Nephron progenitor cell (in vitro differentiated cells): ENCODE results near the gene GRK5.

Experiments
- DNase-seq: peaks from one replicate; pipeline ENCODE4 v3.0.0; 2021
- H3K27ac Mint-ChIP-seq: 2 replicates; pipeline ENCODE4 v1.8.0; 2021; ENCODE audit warnings: mild to moderate bottlenecking, moderate library complexity, mixed read lengths
- H3K27me3 Mint-ChIP-seq: 2 replicates; pipeline ENCODE4 v1.8.0; 2021; ENCODE audit warnings: mild to moderate bottlenecking, low read depth, mixed read lengths; ENCODE audit not compliant: poor library complexity
- H3K36me3 Mint-ChIP-seq: 2 replicates; pipeline ENCODE4 v1.8.0; 2021; ENCODE audit warnings: low read depth, mixed read lengths
- H3K4me1 Mint-ChIP-seq: 2 replicates; pipeline ENCODE4 v1.8.0; 2021; ENCODE audit warnings: mixed read lengths
- H3K4me3 Mint-ChIP-seq: 2 replicates; pipeline ENCODE4 v1.8.0; 2021; ENCODE audit warnings: mild to moderate bottlenecking, moderate library complexity, mixed read lengths
- H3K9me3 Mint-ChIP-seq: 2 replicates; pipeline ENCODE4 v1.8.0; 2021; ENCODE audit warnings: mild to moderate bottlenecking, moderate library complexity, mixed read lengths
- CTCF ChIP-seq: fragments of 200-600 bp; sonication (generic); IDR thresholded peaks from 2 replicates; pipeline ENCODE4 v1.5.0; 2021; ENCODE audit warnings: antibody characterized with exemption

The GRK5 gene

DNA sequence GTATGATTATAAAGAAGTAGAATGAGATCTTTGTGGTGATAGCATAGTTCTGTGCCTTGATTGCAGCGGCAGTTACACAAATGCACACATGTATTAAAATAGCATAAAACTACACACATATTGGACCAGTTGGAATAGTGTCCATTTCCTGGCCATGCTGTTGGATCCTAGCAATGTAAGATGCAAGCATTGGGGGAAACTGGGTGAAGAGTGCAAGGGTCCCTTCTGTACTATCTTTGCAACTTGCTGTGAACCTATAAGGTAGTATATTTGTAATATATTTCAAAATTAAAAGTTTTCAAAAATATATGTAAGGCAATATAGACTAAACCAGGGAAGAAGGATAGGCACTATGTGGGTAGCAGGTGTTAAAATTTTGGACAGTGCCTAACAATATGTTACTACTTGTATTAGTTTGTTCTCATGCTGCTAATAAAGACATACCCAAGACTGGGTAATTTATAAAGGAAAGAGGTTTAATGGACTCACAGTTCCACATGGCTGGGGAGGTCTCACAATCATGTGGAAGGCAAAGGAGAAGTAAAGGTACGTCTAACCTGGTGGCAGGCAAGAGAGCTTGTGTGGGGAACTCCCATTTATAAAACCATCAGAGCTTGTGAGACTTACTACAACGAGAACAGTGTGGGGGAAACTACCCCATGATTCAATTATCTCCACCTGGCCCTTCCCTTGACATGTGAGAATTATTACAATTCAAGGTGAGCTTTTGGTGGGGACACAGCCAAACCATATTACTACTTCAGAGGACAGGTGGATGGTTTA is 263.7 kb downstream of the GRK5 start:
- Mint-ChIP-seq H3K36me3 (no peaks in the 10 kb centered on the region), H3K4me1 (peaks cover 15% of the 10 kb centered on the region), H3K27me3 (peaks cover 21% of the 10 kb centered on the region), H3K4me3 (no peak overlapping the region), H3K9me3 (peaks cover 24% of the 10 kb centered on the region), H3K27ac (no peak overlapping the region)
- no peak for DNase-seq
- no peak for TF ChIP-seq CTCF

GRCh38 chr10:119473771-119474170 is 266.4 kb downstream of the GRK5 start:
- TF ChIP-seq CTCF = no peak
- H3K27me3 Mint-ChIP-seq = peaks cover 35% of the 10 kb centered on the region
- no peak for DNase-seq
- H3K9me3 Mint-ChIP-seq = peaks cover 24% of the 10 kb centered on the region
- H3K4me1 Mint-ChIP-seq = peaks cover 27% of the 10 kb centered on the region
- no peaks in the 10 kb centered on the region for H3K36me3 Mint-ChIP-seq
- no peak overlapping the region for H3K27ac Mint-ChIP-seq
- no peak overlapping the region for H3K4me3 Mint-ChIP-seq

DNA sequence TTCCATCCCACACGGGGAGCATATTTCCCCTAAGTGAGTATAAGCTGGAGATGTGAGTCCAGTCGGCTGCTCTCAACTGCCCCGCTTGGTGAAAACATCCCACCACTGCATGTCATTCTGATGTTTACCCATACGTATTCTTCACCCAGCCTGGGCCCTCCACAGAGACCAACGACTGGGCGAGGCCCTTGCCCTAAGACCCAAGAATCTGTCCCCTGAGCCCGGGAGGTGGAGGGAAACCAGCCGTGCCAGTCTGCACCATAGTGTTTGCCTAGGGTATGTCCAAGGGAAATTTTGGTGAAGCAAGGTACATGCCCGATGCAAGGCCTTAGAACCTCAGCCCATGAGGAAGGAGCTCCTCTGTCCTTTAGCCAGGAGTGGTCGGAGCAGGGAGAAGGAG is 267.2 kb downstream of the GRK5 start:
- no peak overlapping the region for H3K27ac Mint-ChIP-seq
- no peaks in the 10 kb centered on the region for H3K36me3 Mint-ChIP-seq
- no peak for DNase-seq
- H3K9me3 Mint-ChIP-seq = peaks cover 24% of the 10 kb centered on the region
- H3K4me1 Mint-ChIP-seq = peaks cover 36% of the 10 kb centered on the region
- TF ChIP-seq CTCF = no peak
- no peak overlapping the region for H3K4me3 Mint-ChIP-seq
- H3K27me3 Mint-ChIP-seq = peaks cover 42% of the 10 kb centered on the region

DNA sequence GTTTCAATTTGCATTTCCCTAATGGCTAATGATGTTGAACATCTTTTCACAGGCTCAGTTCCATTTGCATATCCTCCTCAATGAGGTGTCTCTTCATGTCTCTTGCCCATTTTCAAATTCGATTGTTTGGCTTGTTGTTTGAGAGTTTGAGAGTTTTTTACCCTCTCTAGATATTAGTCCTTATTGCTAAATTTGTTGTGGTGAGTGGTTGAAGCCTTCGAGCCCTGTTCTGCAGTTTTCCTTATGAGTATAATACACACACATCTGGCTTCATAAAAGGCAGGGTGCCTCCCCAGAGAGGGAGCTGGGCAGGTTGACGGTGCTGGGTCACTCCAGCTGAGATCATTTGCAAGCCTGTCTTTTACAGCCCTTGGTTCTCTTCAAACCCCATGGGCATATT is 270.1 kb downstream of the GRK5 start:
- no peak for DNase-seq
- TF ChIP-seq CTCF = no peak
- Mint-ChIP-seq H3K27me3 (peaks cover 39% of the 10 kb centered on the region), H3K4me1 (peaks cover 30% of the 10 kb centered on the region), H3K9me3 (peaks cover 22% of the 10 kb centered on the region), H3K27ac (no peak overlapping the region), H3K4me3 (no peak overlapping the region), H3K36me3 (no peaks in the 10 kb centered on the region)

DNA sequence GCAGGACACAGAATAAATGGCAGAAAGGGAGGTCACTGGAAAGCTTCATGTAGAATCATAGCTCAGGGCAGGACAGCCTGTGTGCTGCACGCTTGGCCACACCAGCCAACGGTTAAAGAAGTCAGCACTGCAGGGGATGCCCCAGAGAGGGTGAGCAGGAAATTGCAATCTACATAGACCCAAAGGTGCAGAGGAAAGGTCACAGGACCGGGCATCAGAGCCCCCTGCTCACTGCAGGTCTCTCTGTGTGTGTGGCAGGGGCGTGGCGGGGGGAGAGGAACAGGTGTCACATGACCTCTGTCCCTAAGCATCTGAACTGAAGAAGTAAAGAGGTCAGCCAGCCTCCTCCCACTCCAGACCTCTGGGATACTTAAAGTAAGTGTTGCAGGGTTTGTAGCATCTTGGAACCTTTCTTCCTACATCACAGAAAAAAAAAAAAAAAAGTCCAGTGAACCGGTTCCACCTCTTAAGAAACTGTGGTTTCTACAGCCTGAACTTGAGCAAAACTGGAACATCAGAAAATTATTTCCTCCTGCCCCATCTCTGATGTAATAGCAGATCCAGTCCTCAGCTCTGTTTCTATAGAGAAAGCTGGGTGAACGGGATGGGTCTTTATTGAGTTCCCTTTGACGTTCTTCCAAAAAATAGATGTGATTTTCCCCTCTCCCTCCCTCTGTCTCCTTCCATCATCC is 270.9 kb downstream of the GRK5 start:
- H3K9me3 Mint-ChIP-seq = peaks cover 13% of the 10 kb centered on the region
- H3K4me3 Mint-ChIP-seq = no peak overlapping the region
- TF ChIP-seq CTCF = no peak
- H3K4me1 Mint-ChIP-seq = peaks cover 28% of the 10 kb centered on the region
- no peak overlapping the region for H3K27ac Mint-ChIP-seq
- H3K36me3 Mint-ChIP-seq = no peaks in the 10 kb centered on the region
- no peak for DNase-seq
- H3K27me3 Mint-ChIP-seq = peaks cover 37% of the 10 kb centered on the region
